Measurements from ENCODE around the gene DPYD. TPM values are rescaled to one million over a fixed set of nuclear protein-coding genes. Genes with fewer than 3 reads are reported as not detected.

Gene DPYD
- total and polyA plus RNA-seq, 9 of the 15 experiments (the other 6 are each of a cell fraction or from before 2014, with no cell fraction given), result 0.03 to 0.25 (median 0.08) TPM; not detected in 2

DNA sequence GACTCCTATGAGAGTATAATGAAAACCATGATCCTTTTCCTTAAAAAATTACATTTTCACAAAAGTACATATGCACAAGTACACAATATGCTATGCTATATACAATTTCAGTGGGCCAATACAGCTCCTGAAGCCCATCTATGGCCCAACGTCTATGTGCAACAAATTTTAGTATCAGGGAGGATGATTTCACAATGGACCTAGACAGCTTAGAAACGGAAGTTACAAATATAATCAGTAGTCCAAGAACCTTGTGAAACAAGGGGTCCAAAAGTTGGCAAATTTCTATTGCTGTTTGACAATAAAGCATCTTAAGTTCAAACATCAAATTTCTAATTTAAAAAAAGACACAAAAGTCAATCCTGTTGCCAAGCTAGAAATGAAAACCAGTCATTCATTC lies 87.0 kb downstream of the DPYD start:
- ATAC-seq, result no peak

More for the DNA sequence above, 87.0 kb downstream of the DPYD start:
- ChIA-PET CTCF (ENCODE audit: low intra/inter-chr PET ratio) (no interaction called here), POLR2A (no interaction called here)
- WGBS (ENCODE audit: insufficient coverage, low coverage, missing lambda C conversion rate), result 0% methylated on average over 2 of the region's 2 CpGs
- intact Hi-C loops (cut with micrococcal nuclease) (no loop called here), in situ Hi-C loops (cut with MboI) (no loop called here)
- Histone ChIP-seq H3K9me3 (replicated peaks; ENCODE audit: control insufficient read depth, insufficient read depth, low read depth, low read length) (no peaks in the 10 kb centered on the region), H3K4me2 (ENCODE audit: insufficient read depth, low read length) (no peak overlapping the region), H3K9me1 (ENCODE audit: control insufficient read depth, insufficient read depth, low read length) (no peaks in the 10 kb centered on the region), H3K4me3 (no peak overlapping the region), H3K27ac (ENCODE audit: extremely low read depth, low read depth, low read length) (no peak overlapping the region), H3K79me2 (ENCODE audit: control insufficient read depth, insufficient read depth, low read length) (no peaks in the 10 kb centered on the region), H3K27me3 (ENCODE audit: control insufficient read depth in 2 of 2, insufficient read depth in 2 of 2, low read length in 2 of 2) (no peaks in the 10 kb centered on the region), H2AFZ (ENCODE audit: low read depth, low read length) (no peak overlapping the region), H3K9ac (ENCODE audit: insufficient read depth in 1 of 2, low read depth in 2 of 2, low read length in 2 of 2) (no peak overlapping the region), H3K36me3 (ENCODE audit: control insufficient read depth, insufficient read depth, low read length) (no peaks in the 10 kb centered on the region), H4K20me1 (replicated peaks; ENCODE audit: control insufficient read depth, insufficient read depth, low read length) (no peaks in the 10 kb centered on the region), H3K4me1 (replicated peaks in 1 of 2; ENCODE audit: control insufficient read depth in 2 of 2, insufficient read depth in 2 of 2, low read length in 2 of 2) (no peaks in the 10 kb centered on the region)
- DNase-seq (ENCODE audit: extremely low read depth in 1 of 4, low spot score in 3 of 4) (no peak), FAIRE-seq (no peak)
- TF ChIP-seq FOXK1 (CRISPR knock-in tag; IDR thresholded peaks at IDR 0.05; ENCODE audit: borderline replicate concordance) (no peak), GABPB2 (CRISPR knock-in tag; conservative IDR thresholded peaks at IDR 0.05) (no peak), POLR3A (IDR thresholded peaks at IDR 0.05; ENCODE audit: borderline replicate concordance, extremely low read depth, insufficient read depth, insufficient read length) (no peak), PTRF (tag; IDR thresholded peaks at IDR 0.05) (no peak), ZNF583 (CRISPR knock-in tag; IDR thresholded peaks at IDR 0.05) (no peak), CHD4 (IDR thresholded peaks at IDR 0.05; ENCODE audit: insufficient read depth, insufficient replicate concordance, low read depth, low read length, poor library complexity, severe bottlenecking) (no peak), SMAD4 (CRISPR knock-in tag; conservative IDR thresholded peaks at IDR 0.05) (no peak)
- TF ChIP-seq, protein P1, sequence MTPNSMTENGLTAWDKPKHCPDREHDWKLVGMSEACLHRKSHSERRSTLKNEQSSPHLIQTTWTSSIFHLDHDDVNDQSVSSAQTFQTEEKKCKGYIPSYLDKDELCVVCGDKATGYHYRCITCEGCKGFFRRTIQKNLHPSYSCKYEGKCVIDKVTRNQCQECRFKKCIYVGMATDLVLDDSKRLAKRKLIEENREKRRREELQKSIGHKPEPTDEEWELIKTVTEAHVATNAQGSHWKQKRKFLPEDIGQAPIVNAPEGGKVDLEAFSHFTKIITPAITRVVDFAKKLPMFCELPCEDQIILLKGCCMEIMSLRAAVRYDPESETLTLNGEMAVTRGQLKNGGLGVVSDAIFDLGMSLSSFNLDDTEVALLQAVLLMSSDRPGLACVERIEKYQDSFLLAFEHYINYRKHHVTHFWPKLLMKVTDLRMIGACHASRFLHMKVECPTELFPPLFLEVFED (CRISPR knock-in tag; conservative IDR thresholded peaks at IDR 0.05), result no peak
- TF ChIP-seq, protein P2, sequence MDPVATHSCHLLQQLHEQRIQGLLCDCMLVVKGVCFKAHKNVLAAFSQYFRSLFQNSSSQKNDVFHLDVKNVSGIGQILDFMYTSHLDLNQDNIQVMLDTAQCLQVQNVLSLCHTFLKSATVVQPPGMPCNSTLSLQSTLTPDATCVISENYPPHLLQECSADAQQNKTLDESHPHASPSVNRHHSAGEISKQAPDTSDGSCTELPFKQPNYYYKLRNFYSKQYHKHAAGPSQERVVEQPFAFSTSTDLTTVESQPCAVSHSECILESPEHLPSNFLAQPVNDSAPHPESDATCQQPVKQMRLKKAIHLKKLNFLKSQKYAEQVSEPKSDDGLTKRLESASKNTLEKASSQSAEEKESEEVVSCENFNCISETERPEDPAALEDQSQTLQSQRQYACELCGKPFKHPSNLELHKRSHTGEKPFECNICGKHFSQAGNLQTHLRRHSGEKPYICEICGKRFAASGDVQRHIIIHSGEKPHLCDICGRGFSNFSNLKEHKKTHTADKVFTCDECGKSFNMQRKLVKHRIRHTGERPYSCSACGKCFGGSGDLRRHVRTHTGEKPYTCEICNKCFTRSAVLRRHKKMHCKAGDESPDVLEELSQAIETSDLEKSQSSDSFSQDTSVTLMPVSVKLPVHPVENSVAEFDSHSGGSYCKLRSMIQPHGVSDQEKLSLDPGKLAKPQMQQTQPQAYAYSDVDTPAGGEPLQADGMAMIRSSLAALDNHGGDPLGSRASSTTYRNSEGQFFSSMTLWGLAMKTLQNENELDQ (CRISPR knock-in tag; IDR thresholded peaks at IDR 0.05; ENCODE audit: borderline replicate concordance), result no peak
- no TSS peak for BruUV-seq (replicated peaks)
